ENCODE results near the gene ADGRG1.

DNA sequence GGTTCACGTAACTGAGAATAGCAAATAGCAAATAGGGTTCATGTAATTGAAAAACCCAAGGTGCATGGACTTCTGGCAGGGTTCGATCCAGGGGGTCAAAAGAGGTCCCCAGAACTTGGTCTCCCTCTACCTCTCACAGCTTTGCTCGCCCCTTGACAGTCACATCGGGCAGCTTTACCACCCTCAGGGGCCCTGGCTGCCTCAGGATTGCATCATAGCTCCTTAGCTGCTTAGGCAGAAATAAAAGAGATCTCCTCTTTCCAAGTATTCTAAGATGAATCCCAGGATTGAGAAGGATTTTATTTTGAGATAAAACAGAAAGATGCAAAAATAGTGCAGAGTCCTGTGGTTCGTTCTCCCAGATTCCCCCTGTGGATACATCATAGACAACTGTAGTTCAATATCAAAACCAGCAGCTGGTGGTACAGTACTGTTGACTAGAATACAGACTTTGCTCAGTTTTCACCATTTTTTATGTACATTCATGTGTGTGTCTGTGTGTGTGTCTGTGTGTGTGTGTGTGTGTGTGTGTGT, 52.5 kb downstream of the ADGRG1 start:
- TF ChIP-seq CTCF (conservative IDR thresholded peaks at IDR 0.05) (no peak), ZFX (IDR thresholded peaks at IDR 0.05) (no peak)
